HepG2 (cell line): ENCODE data around the gene CABLES2. TPM values are rescaled to one million over a fixed set of nuclear protein-coding genes. Genes with fewer than 3 reads are reported as not detected.

Experiments used
- BHLHE40 ChIP-seq: IDR thresholded peaks from 2 replicates; pipeline ENCODE4 v1.6.1; 2011; ENCODE audit warnings: low read length, improper control_type of control experiment
- CEBPZ ChIP-seq: IDR thresholded peaks from 2 replicates; pipeline ENCODE4 v1.6.1; 2012; ENCODE audit warnings: low read length, improper control_type of control experiment
- CENPX ChIP-seq: sonication (generic); formaldehyde crosslinking; IDR thresholded peaks from 2 replicates; pipeline ENCODE4 v1.9.0; 2021; ENCODE audit warnings: mild to moderate bottlenecking, missing genetic modification reagents, moderate library complexity
- FOSL1 ChIP-seq: sonication (generic); formaldehyde crosslinking; IDR thresholded peaks from 2 replicates; pipeline ENCODE4 v1.9.0; 2021; ENCODE audit warnings: missing genetic modification reagents, borderline replicate concordance
- GABPB1 ChIP-seq: IDR thresholded peaks from 2 replicates; pipeline ENCODE4 v1.6.1; 2016; ENCODE audit warnings: mild to moderate bottlenecking, missing genetic modification reagents, moderate library complexity, missing compliant biosample characterization
- HINFP ChIP-seq: sonication (generic); formaldehyde crosslinking; IDR thresholded peaks from 2 replicates; pipeline ENCODE4 v1.4.0; 2020; ENCODE audit warnings: low read depth, mild to moderate bottlenecking, missing genetic modification reagents
- MAF1 ChIP-seq: sonication (generic); formaldehyde crosslinking; IDR thresholded peaks from 2 replicates; pipeline ENCODE4 v1.5.0; 2020; ENCODE audit warnings: missing genetic modification reagents, borderline replicate concordance
- PAXIP1 ChIP-seq: sonication (generic); formaldehyde crosslinking; conservative IDR thresholded peaks from 2 replicates; pipeline ENCODE4 v1.4.0; 2020; ENCODE audit warnings: mild to moderate bottlenecking, missing genetic modification reagents, moderate library complexity
- REPIN1 ChIP-seq: sonication (generic); formaldehyde crosslinking; IDR thresholded peaks from 2 replicates; pipeline ENCODE4 v1.8.0; 2022; ENCODE audit warnings: missing genetic modification reagents, low read depth, mild to moderate bottlenecking, borderline replicate concordance
- THAP11 ChIP-seq: IDR thresholded peaks from 2 replicates; pipeline ENCODE4 v1.6.1; 2016; ENCODE audit warnings: missing biosample characterization, missing genetic modification reagents
- YEATS4 ChIP-seq: sonication (generic); formaldehyde crosslinking; IDR thresholded peaks from 2 replicates; pipeline ENCODE4 v1.4.0; 2020; ENCODE audit warnings: missing genetic modification reagents, borderline replicate concordance
- ZBTB7B ChIP-seq: sonication (generic); formaldehyde crosslinking; IDR thresholded peaks from 2 replicates; pipeline ENCODE4 v1.4.0; 2020; ENCODE audit warnings: missing genetic modification reagents
- ZFAT ChIP-seq: sonication (generic); formaldehyde crosslinking; conservative IDR thresholded peaks from 2 replicates; pipeline ENCODE4 v1.8.1; 2023; ENCODE audit warnings: missing genetic modification reagents, inconsistent platforms
- ZNF33A ChIP-seq: sonication (generic); formaldehyde crosslinking; IDR thresholded peaks from 2 replicates; pipeline ENCODE4 v1.5.1; 2020; ENCODE audit warnings: missing genetic modification reagents, mild to moderate bottlenecking, moderate library complexity, borderline replicate concordance
- ZNF549 ChIP-seq: sonication (generic); formaldehyde crosslinking; IDR thresholded peaks from 2 replicates; pipeline ENCODE4 v1.5.0; 2020; ENCODE audit warnings: missing genetic modification reagents
- ZNF724P ChIP-seq: sonication (generic); formaldehyde crosslinking; IDR thresholded peaks from 2 replicates; pipeline ENCODE4 v1.8.0; 2022; ENCODE audit warnings: missing genetic modification reagents, borderline replicate concordance
- ZNF83 ChIP-seq: sonication (generic); formaldehyde crosslinking; IDR thresholded peaks from 2 replicates; pipeline ENCODE4 v1.4.0; 2020; ENCODE audit warnings: missing genetic modification reagents, mild to moderate bottlenecking, borderline replicate concordance
- ZNF841 ChIP-seq: sonication (generic); formaldehyde crosslinking; IDR thresholded peaks from 2 replicates; pipeline ENCODE4 v1.8.1; 2023; ENCODE audit warnings: missing genetic modification reagents, borderline replicate concordance
- ZUFSP ChIP-seq: sonication (generic); formaldehyde crosslinking; IDR thresholded peaks from 2 replicates; pipeline ENCODE4 v1.9.0; 2021; ENCODE audit warnings: missing genetic modification reagents, mild to moderate bottlenecking, borderline replicate concordance
- polyA plus RNA-seq, 8 experiments: library from polyadenylated mRNA; depleted of rRNA in 3 of 8; stranded (reverse) in 7 of 8; unstranded in 1 of 8; fragments of >200 nt; fragmentation: Illumina TruSeq in 4 of 8; extraction: Trizol in 4 of 8; gene quantifications; 2 replicates each; pipeline versions ENCODE4 v1.2.1 to v1.2.3, GENCODE V29; 2011 to 2016; ENCODE audit warnings: low read depth in 4 of 8, missing spikeins in 1 of 8, mixed read lengths in 1 of 8; ENCODE audit not compliant: insufficient read depth in 1 of 8
- total RNA-seq, 5 experiments: library from RNA; depleted of rRNA; stranded (reverse); fragments of >200 nt; fragmentation: Illumina TruSeq; extraction: Trizol; gene quantifications; 2 replicates each; pipeline ENCODE4 v1.2.3, GENCODE V29; 2016; ENCODE audit warnings: low read depth in 1 of 5

The CABLES2 gene
- total and polyA plus RNA-seq, 2 of the 13 experiments (the other 11 are each of a cell fraction or from before 2014, with no cell fraction given): 5.2 to 9.7 TPM

- TF ChIP-seq ZNF841 (no peak), THAP11 (CRISPR knock-in tag) (peak; percentile 48; the same call in 1 of the 2 replicates), GABPB1 (peak; percentile 66; the same call in 1 of the 2 replicates), HINFP (CRISPR knock-in tag) (peak; percentile 65), REPIN1 (CRISPR knock-in tag) (no peak; the same call in 1 of the 2 replicates), YEATS4 (CRISPR knock-in tag) (peak; percentile 84), CEBPZ (no peak), MAF1 (no peak; the same call in 1 of the 2 replicates), ZUFSP (no peak), CENPX (CRISPR knock-in tag) (no peak), ZFAT (peak; percentile 73; the same call in 1 of the 2 replicates), FOSL1 (CRISPR knock-in tag) (0 out of 2 replicates have a peak, but pooled peaks have one; percentile 4), BHLHE40 (peak; percentile 44; the same call in 1 of the 2 replicates), ZNF549 (no peak), ZNF33A (CRISPR knock-in tag) (no peak), ZNF83 (CRISPR knock-in tag) (peak; percentile 30), ZNF724P (CRISPR knock-in tag) (peak; percentile 95; the same call in 1 of the 2 replicates), ZBTB7B (CRISPR knock-in tag) (peak; percentile 92), PAXIP1 (CRISPR knock-in tag) (peak; percentile 64)
These were observed 39.3 kb downstream of the CABLES2 start (continued) for GRCh38 chr20:62367633-62368391.
